ENCODE measurements around the gene MSMP. TPM values are rescaled to one million over a fixed set of nuclear protein-coding genes. Genes with fewer than 3 reads are reported as not detected.

Gene MSMP
- total and polyA plus RNA-seq, 2 experiments from 2014 or later = 0.81 TPM; not detected in 1

DNA sequence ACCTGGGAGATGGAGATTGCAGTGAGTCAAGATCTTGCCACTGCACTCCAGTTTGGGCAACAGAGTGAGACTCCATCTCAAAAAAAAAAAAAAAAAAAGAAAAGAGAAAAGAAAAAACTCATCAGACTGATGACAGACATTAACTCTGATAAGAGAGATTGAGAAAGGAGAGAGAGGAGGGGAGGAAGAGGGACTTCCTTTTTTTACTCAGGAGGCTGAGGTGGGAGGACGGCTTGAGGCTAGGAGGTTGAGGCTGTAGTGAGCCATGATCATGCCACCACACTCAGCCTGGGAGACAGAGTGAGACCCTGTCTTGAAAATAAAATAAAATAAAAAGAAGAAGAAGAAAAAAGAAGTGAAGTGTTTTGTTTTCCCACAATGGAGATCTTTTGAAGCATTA is 9.7 kb upstream of the MSMP start:
- Mint-ChIP-seq H3K9me3 (no peaks in the 10 kb centered on the region), H3K27ac (no peak overlapping the region), H3K4me3 (no peak overlapping the region), H3K36me3 (ENCODE audit: low read depth) (peaks cover 3% of the 10 kb centered on the region; the same call in 1 of the 3 replicates), H3K27me3 (ENCODE audit: insufficient read depth, low read depth, poor library complexity) (no peaks in the 10 kb centered on the region), H3K4me1 (peaks cover 30% of the 10 kb centered on the region)
- Histone ChIP-seq H3K4me1 (ENCODE audit: insufficient read depth) (peaks cover 3% of the 10 kb centered on the region), H3K79me2 (replicated peaks; ENCODE audit: insufficient read depth) (peaks cover 61% of the 10 kb centered on the region), H3K36me3 (ENCODE audit: insufficient read depth) (no peaks in the 10 kb centered on the region), H3K4me2 (no peak overlapping the region), H3F3A (replicated peaks; ENCODE audit: low read depth) (no peaks in the 10 kb centered on the region; the same call in 1 of the 2 replicates), H4K20me1 (replicated peaks; ENCODE audit: insufficient read depth) (0 out of 2 replicates have a peak, but pooled peaks cover 3% of the 10 kb centered on the region), H2AFZ (no peak overlapping the region), H3K27me3 (ENCODE audit: insufficient read depth) (no peaks in the 10 kb centered on the region), H3K27ac (ENCODE audit: low read depth) (no peak overlapping the region), H3K9me2 (ENCODE audit: insufficient read depth) (no peaks in the 10 kb centered on the region), H3K4me3 (no peak overlapping the region)
- TF ChIP-seq CREB1 (CRISPR knock-in tag; IDR thresholded peaks at IDR 0.05; ENCODE audit: low read depth) (no peak), ZNF331 (CRISPR knock-in tag; IDR thresholded peaks at IDR 0.05; ENCODE audit: low read depth) (no peak), NANOG (IDR thresholded peaks at IDR 0.05; ENCODE audit: borderline replicate concordance) (no peak), CTCF (conservative IDR thresholded peaks at IDR 0.05; ENCODE audit: low read depth in 2 of 2) (no peak), ETS1 (IDR thresholded peaks at IDR 0.05) (no peak), POLR2AphosphoS5 (IDR thresholded peaks at IDR 0.05; ENCODE audit: low read depth) (no peak), EZH2 (IDR thresholded peaks at IDR 0.05; ENCODE audit: low read depth, unreplicated experiment) (no peak), REST (IDR thresholded peaks at IDR 0.05; ENCODE audit: unreplicated experiment) (no peak), ZNF114 (CRISPR knock-in tag; IDR thresholded peaks at IDR 0.05) (no peak), EZH2phosphoT487 (IDR thresholded peaks at IDR 0.05; ENCODE audit: unreplicated experiment) (no peak), STAT1 (IDR thresholded peaks at IDR 0.05; ENCODE audit: unreplicated experiment) (no peak), ZNF462 (CRISPR knock-in tag; IDR thresholded peaks at IDR 0.05) (no peak), JUNB (IDR thresholded peaks at IDR 0.05; ENCODE audit: unreplicated experiment) (no peak)
- no peak for ATAC-seq
- no peak for DNase-seq (ENCODE audit: low spot score)

Measured in GM23338 (cell line).